Naive thymus-derived CD8-positive, alpha-beta T cell (primary cell): ENCODE results near the gene DLG5. TPM values are rescaled to one million over a fixed set of nuclear protein-coding genes. Genes with fewer than 3 reads are reported as not detected.

Source experiments
- ATAC-seq, 2 donors: fragments of 150-1000 bp; cut with Tn5 transposase in 1 of 2; sonication (Bioruptor Pico), chemical (Tn5 transposase) in 1 of 2; 1 replicate in 1 of 2; 2 replicates in 1 of 2; pipeline ENCODE4 v1.10.0; 2021; ENCODE audit warnings: mild to moderate bottlenecking in 2 of 2, moderate library complexity in 2 of 2
- POLR2A ChIA-PET: fragments of 350-600 bp; sonication (Branson Sonifier 250); formaldehyde crosslinking; loops from one replicate; lab custom pipeline; 2021; ENCODE audit warnings: antibody characterized with exemption; lab: Charles Lee
- DNase-seq, 10 donors: peaks; one replicate each; pipeline versions ENCODE4 v3.0.0 to v3.0.0-alpha.2; 2020 to 2022
- H3K27ac Mint-ChIP-seq, 10 donors: one replicate each; pipeline ENCODE4 v1.8.0; 2020 to 2022; ENCODE audit warnings: mild to moderate bottlenecking in 10 of 10, mixed read lengths in 10 of 10, moderate library complexity in 4 of 10, inconsistent platforms in 1 of 10
- H3K27me3 Mint-ChIP-seq, 5 donors: one replicate each; pipeline ENCODE4 v1.8.0; 2021 to 2022; ENCODE audit warnings: mixed read lengths in 5 of 5
- H3K36me3 Mint-ChIP-seq, 3 donors: one replicate each; pipeline ENCODE4 v1.8.0; 2020 to 2022; ENCODE audit warnings: mixed read lengths in 3 of 3, mild to moderate bottlenecking in 2 of 3, inconsistent platforms in 1 of 3
- H3K4me1 Mint-ChIP-seq, 4 donors: one replicate each; pipeline ENCODE4 v1.8.0; 2021 to 2022; ENCODE audit warnings: mixed read lengths in 4 of 4
- H3K4me3 Mint-ChIP-seq, 10 donors: one replicate each; pipeline ENCODE4 v1.8.0; 2020 to 2022; ENCODE audit warnings: mild to moderate bottlenecking in 10 of 10, mixed read lengths in 10 of 10, moderate library complexity in 6 of 10, inconsistent platforms in 1 of 10
- H3K9me3 Mint-ChIP-seq, 9 donors: one replicate each; pipeline ENCODE4 v1.8.0; 2020 to 2022; ENCODE audit warnings: mixed read lengths in 9 of 9, mild to moderate bottlenecking in 3 of 9, inconsistent platforms in 1 of 9, moderate library complexity in 1 of 9
- polyA plus RNA-seq, 3 donors: library from polyadenylated mRNA; unstranded; fragments of 300-500 nt; fragmentation: Illumina TruSeq; gene quantifications; one replicate each; pipeline ENCODE4 v1.2.3, GENCODE V29; 2021
- total RNA-seq, 8 experiments: library from RNA in 2 of 8; stranded (reverse) in 2 of 8; gene quantifications; one replicate each; pipeline ENCODE4 v1.2.3 and lab custom pipeline; 2021 to 2026

DLG5 gene
- total and polyA plus RNA-seq, 5 experiments from 2014 or later, result 0.04 to 0.55 (median 0.42) TPM; not detected in 1

DNA sequence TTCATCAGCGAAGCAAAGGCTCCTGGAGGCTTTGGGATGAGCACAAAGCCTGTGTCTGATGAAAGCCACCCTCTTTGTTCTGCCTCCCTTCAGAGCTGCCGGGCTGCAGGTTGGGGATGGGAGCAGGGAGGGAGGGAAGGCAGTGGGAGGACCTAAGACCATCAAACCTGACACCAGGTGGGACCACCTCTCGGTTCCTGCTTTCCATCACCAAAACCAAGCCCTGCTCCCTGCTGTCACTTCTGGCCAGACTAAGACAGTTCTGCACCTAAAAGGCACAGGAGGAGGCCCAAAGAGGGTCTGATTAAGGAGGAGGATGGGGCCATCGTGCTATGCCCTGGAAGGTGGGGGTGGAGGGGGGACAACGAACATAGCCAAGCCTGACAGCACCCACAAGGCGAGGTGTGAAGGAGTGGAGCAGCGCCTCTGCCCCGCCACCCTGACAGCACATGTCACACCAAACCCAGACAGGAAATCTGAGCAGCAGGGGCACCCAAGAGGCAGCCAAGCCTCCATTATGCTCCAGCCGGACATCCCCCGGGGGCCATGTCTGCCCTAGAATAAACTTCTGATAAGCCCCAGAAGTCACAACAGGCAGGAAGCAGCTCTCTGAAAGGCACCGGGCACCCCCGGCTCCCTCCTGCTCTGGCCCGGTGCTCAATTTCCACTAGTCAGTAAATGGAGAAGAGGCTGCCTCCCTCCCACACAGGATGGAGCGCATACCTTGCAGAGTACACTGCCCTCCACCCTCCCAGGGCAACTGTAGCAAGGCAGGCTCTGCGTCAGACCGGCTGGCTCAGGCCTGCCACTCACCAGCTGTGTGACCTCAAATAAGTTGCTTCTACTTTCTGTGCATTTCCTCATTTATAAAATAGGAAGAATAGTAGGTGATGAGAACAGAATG lies 48.9 kb downstream of the DLG5 start:
- H3K9me3 Mint-ChIP-seq, result no peaks in the 10 kb centered on the region
- DNase-seq (peak in 6 of 10 donors; percentile 9 to 54 (median 18)), ATAC-seq (peak; percentile 46 to 67)
- POLR2A ChIA-PET, result no interaction called here
- peak overlapping the region in 5 of 10 donors; percentile 46 to 95 (median 79) for H3K27ac Mint-ChIP-seq
- H3K27me3 Mint-ChIP-seq, result peaks cover 0 to 17% (median 4%) of the 10 kb centered on the region in 5 donors
- H3K4me3 Mint-ChIP-seq, result peak overlapping the region in 6 of 10 donors; percentile 28 to 71 (median 48)
- H3K36me3 Mint-ChIP-seq, result no peaks in the 10 kb centered on the region
- peaks cover 12 to 50% (median 26%) of the 10 kb centered on the region in 4 donors for H3K4me1 Mint-ChIP-seq

DNA sequence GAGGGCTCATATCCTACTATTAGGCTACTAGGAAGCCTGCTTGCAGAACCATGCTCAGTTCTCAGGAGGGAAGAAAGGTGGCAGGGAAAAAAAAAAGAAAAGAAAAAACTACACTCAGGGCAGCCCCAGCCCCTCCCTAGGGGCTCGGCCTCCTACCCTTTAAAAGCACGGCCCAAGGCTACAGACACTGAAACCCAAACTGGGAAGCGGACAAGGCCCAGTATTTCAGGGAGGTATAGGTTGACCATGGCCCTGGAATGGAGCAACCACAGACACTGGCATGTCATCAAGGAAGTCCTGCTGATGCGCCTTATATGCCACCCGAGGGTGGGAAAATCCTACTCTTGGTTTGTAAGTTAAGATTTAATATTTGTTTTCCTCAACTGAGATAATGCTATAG lies 50.8 kb downstream of the DLG5 start:
- Mint-ChIP-seq H3K36me3 (no peaks in the 10 kb centered on the region), H3K27me3 (peaks cover 0 to 17% (median 4%) of the 10 kb centered on the region in 5 donors), H3K4me3 (no peak overlapping the region), H3K9me3 (no peaks in the 10 kb centered on the region), H3K27ac (no peak overlapping the region), H3K4me1 (peaks cover 12 to 50% (median 26%) of the 10 kb centered on the region in 4 donors)
- POLR2A ChIA-PET, result no interaction called here
- ATAC-seq (no peak), DNase-seq (no peak)

DNA sequence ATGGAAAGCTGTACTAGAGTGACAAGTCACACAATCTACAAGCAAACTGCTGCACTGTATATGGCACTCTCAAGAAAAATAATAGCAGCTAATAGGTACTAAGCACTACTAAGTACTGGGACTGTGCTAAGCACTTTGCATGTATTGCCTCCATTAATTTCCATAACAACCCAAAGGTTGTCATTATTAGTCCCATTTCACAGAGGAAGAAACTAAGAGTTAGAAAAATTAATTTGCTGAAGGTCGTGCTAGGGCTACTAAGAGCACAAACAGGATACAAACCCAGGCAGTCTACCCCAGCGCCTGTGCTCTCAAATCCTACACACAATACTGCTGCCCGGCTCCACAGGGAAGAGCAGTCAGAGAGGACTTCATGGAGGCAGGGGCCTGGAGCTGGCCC lies 51.7 kb downstream of the DLG5 start:
- Mint-ChIP-seq H3K27ac (peak overlapping the region in 1 of 10 donors; percentile 75), H3K4me3 (no peak overlapping the region), H3K27me3 (peaks cover 0 to 16% (median 4%) of the 10 kb centered on the region in 5 donors), H3K4me1 (peaks cover 12 to 47% (median 26%) of the 10 kb centered on the region in 4 donors), H3K36me3 (no peaks in the 10 kb centered on the region), H3K9me3 (no peaks in the 10 kb centered on the region)
- DNase-seq (no peak), ATAC-seq (no peak)
- POLR2A ChIA-PET, result no interaction called here

DNA sequence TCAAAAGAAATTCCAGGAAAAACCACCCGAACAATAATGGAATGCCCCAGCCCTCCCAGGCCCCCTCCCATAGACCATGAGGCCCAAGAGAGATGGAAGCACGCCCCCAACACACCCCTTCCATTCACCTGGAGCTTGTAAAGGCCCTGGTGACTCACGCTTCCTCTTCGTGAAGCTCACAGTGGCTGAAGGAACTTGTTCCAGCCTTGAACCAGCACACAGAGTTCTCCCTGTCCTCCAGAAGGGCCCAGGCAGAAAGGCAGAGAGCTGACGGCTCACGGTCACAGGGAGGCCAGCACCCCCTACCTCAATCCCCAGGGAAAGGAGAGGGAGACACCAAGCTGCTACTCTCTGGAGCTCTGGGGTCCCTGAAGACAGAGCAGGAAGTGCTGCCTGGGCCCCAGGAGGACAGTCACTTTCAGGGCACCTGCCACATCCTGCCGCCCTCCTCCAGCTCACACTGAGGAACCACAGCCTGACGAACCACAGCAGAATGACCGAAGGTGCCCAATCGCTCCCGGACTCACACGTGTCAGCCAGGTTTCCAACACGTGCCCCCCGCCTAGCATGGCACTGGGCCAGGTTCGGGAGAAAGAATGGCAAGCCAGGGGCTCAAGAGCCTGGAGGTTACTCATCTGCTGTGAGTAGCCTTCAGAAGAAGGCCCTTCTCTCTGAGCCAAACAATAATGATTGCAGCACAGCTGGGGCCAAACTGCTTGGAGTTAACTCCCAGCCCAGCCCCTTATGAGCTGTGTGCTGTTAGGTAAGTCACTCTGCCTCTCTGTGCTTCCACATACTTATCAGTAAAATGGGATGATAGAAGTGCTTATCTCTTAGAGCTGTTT lies 52.8 kb downstream of the DLG5 start:
- Mint-ChIP-seq H3K4me1 (peaks cover 9 to 43% (median 26%) of the 10 kb centered on the region in 4 donors), H3K36me3 (no peaks in the 10 kb centered on the region), H3K4me3 (peak overlapping the region in 4 of 10 donors; percentile 11 to 72 (median 46)), H3K9me3 (no peaks in the 10 kb centered on the region), H3K27ac (peak overlapping the region in 8 of 10 donors; percentile 3 to 88 (median 80)), H3K27me3 (peaks cover 0 to 7% (median 1%) of the 10 kb centered on the region in 5 donors)
- POLR2A ChIA-PET, result no interaction called here
- ATAC-seq (peak; percentile 62 to 69), DNase-seq (peak in 6 of 10 donors; percentile 15 to 67 (median 30))

DNA sequence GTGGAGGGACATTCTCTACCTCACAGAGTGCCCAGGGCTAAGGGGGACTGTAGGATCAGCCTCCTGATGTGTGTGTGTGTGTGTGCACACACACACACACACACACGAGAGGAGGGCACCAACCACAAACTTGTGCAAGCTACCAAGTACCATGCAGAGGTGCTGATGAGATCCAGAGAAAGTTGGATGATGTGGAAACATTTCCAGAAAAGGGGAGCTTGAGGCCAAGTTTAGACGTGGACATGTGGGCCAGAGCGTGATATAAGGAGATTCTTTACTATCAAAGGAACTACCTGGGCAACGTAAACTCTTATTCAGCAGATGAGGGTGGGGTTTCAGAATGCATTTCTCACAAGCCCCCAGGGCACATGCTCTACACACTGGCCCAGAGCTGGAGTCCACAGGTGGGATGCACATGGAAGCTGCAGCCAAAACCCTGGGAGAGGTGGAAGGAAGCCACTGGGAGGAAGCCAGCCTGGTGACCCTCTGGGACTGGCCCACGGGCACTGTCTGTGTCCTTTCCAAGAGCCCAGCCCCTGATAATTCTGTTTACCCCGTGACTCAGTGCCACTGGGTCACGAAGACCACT lies 53.5 kb downstream of the DLG5 start:
- no peaks in the 10 kb centered on the region for H3K36me3 Mint-ChIP-seq
- no peaks in the 10 kb centered on the region for H3K9me3 Mint-ChIP-seq
- H3K27me3 Mint-ChIP-seq, result peaks cover 0 to 2% (median 0%) of the 10 kb centered on the region in 5 donors
- peak in 1 of 10 donors; percentile 44 for DNase-seq
- POLR2A ChIA-PET, result no interaction called here
- H3K4me3 Mint-ChIP-seq, result peak overlapping the region in 1 of 10 donors; percentile 72
- peak overlapping the region in 4 of 10 donors; percentile 71 to 88 (median 81) for H3K27ac Mint-ChIP-seq
- H3K4me1 Mint-ChIP-seq, result peaks cover 7 to 36% (median 21%) of the 10 kb centered on the region in 4 donors
- ATAC-seq, result no peak

DNA sequence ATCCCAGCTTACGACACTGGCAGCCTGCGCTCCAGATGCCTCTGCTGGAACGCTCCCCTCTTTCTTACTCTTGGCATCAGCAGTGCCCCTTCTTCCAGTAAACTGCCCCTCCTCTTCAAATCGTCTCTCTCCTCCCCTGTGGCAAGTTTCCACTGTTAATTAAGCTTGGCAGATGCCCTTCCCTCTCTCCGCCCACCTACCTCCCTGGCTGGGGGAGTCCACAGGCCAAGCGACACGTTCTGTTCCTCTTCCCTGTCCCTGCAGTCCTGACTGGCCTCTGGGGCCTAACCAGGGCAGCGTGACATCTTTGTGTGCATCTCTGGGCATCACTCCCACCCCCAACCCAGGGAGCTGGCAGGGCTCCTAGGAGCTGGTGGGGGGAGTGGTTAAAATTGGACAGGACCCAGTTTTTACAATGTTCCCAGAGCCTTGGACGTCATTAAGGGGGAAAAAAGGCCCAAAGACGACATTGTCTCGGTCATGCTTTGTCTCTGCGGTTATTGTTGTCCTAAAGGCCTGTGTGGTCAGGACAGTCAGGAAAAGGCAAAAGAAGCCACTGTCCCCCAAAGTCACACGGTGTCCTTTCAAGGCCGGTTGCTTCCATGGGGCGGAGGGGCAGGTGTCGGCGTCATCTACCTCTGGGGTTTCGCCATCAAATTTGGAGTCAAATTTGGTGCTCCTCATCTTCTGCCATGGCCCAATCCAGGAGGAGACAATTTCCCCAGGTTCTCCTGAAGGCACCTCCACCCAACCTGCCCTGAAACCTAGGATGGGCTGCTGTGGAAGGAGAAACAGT lies 54.2 kb downstream of the DLG5 start:
- Mint-ChIP-seq H3K4me1 (peaks cover 6 to 29% (median 16%) of the 10 kb centered on the region in 4 donors), H3K4me3 (no peak overlapping the region), H3K27me3 (no peaks in the 10 kb centered on the region), H3K36me3 (no peaks in the 10 kb centered on the region), H3K27ac (peak overlapping the region in 3 of 10 donors; percentile 15 to 66 (median 40)), H3K9me3 (no peaks in the 10 kb centered on the region)
- POLR2A ChIA-PET, result no interaction called here
- peak in 1 of 10 donors; percentile 43 for DNase-seq
- no peak for ATAC-seq

DNA sequence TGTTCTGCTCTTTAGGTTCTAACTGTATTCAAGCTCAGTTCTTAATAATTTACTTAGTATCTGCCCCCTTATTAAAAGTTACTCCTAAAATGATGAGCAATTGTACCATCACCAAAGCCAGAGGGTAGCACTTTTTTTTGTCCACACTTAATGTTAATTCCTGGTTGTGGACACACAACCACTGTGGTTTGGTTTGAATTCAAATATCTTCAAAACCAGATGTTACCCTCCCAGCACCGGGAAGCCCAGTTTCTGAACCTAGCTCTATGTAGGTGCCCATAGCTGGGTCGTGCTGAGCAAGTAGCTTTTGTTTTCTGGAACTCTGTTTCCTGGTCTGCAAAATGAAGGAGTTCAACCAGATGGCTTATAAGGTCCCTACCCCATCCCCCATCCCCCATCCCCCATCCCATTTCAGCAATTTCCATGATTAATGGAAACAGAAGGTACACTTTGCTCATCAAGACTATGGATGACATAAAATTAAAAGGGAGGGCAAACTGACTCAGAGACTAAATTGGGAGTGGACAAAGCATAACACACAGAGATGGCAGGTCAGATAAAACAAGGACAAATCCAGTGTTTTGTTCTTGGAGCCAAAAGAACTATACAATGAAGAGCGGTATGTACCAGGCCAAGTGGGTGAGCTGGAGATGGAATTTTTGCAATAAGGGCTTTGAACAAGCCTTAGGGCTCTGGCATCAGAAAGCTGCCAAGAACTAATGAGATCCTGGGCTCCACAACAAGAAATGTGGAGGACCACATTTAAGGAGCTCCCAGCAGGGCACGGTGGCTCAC lies 56.7 kb downstream of the DLG5 start:
- no peak overlapping the region for H3K4me3 Mint-ChIP-seq
- H3K9me3 Mint-ChIP-seq, result no peaks in the 10 kb centered on the region
- no peak for DNase-seq
- POLR2A ChIA-PET, result no interaction called here
- H3K36me3 Mint-ChIP-seq, result no peaks in the 10 kb centered on the region
- peaks cover 11 to 34% (median 23%) of the 10 kb centered on the region in 4 donors for H3K4me1 Mint-ChIP-seq
- H3K27me3 Mint-ChIP-seq, result no peaks in the 10 kb centered on the region
- no peak overlapping the region for H3K27ac Mint-ChIP-seq
- ATAC-seq, result no peak

DNA sequence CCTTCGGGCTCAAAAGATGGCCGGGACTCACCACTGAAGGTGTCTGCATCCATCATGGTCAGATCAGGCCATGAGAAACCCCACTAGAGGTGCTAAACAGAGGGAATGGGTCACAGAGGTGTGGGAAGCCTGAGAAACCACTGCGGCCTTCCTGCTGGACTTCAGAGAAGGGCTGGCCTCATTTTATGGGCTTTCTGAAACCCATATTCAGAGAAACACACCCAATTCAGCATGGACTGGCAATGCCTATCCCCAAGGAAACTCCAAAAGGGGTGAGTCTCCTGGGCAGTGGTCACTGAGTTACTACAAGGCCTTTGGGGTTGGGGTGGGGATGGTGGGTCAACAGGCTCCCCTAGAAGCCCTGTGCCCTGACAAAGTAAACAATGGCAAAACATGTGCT lies 58.0 kb downstream of the DLG5 start:
- DNase-seq, result no peak
- H3K9me3 Mint-ChIP-seq, result no peaks in the 10 kb centered on the region
- H3K27me3 Mint-ChIP-seq, result no peaks in the 10 kb centered on the region
- peaks cover 9 to 26% (median 15%) of the 10 kb centered on the region in 4 donors for H3K4me1 Mint-ChIP-seq
- no peak overlapping the region for H3K4me3 Mint-ChIP-seq
- no peaks in the 10 kb centered on the region for H3K36me3 Mint-ChIP-seq
- no peak for ATAC-seq
- no peak overlapping the region for H3K27ac Mint-ChIP-seq
- POLR2A ChIA-PET, result no interaction called here

DNA sequence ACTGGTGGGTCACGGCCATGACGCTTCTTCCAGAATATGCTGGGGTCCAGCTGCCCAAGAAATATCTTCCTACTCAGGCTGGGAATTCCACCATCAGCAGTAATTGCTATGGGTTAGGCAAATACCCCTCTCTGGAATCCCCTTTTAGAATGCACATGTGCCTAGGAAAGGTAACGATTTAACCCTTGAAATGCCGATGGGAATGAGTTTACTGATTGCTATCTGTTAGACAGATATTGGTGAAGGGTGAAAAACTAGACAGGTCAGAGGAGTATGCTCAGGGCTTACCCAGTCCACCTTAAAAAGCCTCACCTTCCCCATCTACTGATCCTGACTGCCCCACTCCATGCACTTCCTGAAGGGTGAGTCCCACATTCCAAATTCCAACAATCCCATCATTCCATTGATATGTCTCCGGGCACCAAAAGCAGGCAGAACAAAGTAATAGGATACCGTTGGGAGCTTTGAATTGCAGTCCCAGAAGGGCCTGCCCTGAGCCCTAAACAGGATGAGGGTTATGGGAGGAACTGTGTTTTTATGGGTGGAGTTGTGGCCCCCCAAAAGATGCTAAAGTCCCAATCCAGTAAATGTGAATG lies 59.3 kb downstream of the DLG5 start:
- H3K36me3 Mint-ChIP-seq, result no peaks in the 10 kb centered on the region
- POLR2A ChIA-PET, result no interaction called here
- ATAC-seq, result no peak
- no peak overlapping the region for H3K4me3 Mint-ChIP-seq
- H3K4me1 Mint-ChIP-seq, result peaks cover 6 to 19% (median 7%) of the 10 kb centered on the region in 4 donors
- no peaks in the 10 kb centered on the region for H3K9me3 Mint-ChIP-seq
- no peak for DNase-seq
- no peak overlapping the region for H3K27ac Mint-ChIP-seq
- no peaks in the 10 kb centered on the region for H3K27me3 Mint-ChIP-seq

DNA sequence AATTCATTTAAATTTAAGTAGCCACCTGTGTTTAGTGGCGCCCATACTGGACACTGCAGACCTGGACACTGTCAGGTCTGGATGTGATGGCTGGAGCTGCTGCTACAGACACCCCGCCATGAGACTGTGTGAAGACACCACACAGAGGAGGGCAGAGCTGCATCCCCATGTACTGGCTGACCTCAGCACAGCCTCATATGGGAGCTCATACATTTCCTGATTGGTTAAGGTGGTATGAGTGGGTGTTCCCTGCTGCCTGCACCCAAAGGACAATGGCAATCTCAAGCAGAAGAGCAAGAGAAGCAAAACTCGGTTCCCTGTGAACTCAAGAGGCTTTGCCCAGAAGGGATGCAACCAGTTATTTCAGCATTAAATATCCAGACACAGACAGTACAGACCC lies 60.0 kb downstream of the DLG5 start:
- POLR2A ChIA-PET, result no interaction called here
- no peak for DNase-seq
- Mint-ChIP-seq H3K27me3 (no peaks in the 10 kb centered on the region), H3K4me3 (no peak overlapping the region), H3K4me1 (peaks cover 6 to 19% (median 7%) of the 10 kb centered on the region in 4 donors), H3K27ac (peak overlapping the region in 1 of 10 donors; percentile 47), H3K36me3 (no peaks in the 10 kb centered on the region), H3K9me3 (no peaks in the 10 kb centered on the region)
- no peak for ATAC-seq
